DMS79 treated with DMSO at 0.1 percent for 48 hours (cell line): ENCODE results near the gene C4orf46.

Source experiments
- DNase-seq: peaks from one replicate; lab custom pipeline; 2025; lab: John Stamatoyannopoulos, UW

The C4orf46 gene

DNA sequence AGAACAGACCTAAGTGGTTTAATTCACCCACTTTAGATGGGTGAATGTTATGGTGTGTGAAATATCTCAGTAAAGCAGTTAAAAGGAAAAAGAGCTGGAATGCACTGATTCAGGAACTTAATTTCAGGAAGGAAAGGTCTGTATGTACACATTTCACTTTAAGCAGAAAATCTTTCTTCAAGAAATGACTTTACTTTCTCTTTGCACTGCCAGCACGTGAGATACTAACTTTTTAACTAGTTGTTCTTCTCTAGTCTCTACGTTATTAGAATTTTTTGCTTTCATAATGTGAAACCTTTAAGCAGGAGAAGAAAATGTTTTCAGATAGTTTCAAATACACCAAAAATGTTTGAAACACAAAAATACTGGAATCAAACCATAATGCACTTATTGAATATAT lies 18.8 kb downstream of the C4orf46 start:
- DNase-seq = no peak

DNA sequence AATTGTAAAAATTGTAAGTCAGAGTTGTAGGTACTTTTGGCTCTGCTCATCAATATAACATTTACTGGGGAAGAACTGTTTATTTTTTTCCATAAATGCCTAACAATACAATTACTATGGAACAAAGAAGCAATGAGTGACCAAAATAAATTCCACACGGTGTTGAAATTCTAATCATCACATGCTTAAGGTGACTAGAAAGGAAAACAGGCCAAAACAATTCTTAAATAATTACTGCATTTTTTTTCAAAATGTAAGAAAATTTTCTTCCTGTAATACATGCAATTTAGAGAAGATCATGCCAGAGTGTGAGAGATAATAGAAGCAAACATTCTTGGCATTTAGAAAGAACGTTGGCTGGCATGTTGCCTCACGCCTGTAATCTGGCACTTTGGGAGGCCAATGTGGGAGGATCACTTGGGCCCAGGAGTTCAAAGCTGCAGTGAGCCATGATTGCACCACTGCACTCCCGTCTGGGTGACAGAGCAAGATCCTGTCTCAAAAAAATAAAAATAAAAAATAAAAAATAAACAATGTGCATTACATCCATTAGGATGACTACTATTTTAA lies 22.5 kb downstream of the C4orf46 start:
- DNase-seq = no peak

DNA sequence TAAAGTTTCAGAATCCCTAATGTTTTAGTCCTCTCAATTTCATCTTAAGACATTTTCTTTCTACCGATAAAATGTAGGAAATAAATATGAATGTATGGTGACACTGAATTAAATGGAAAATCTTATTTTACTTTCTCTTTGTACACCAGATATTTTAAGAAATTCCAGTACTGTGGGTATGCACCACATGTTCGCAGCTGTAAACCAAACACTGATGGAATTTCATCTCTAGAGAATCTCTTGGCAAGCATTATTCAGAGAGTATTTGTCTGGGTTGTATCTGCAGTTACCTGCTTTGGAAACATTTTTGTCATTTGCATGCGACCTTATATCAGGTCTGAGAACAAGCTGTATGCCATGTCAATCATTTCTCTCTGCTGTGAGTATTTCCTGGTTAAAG lies 26.9 kb downstream of the C4orf46 start:
- DNase-seq = no peak

DNA sequence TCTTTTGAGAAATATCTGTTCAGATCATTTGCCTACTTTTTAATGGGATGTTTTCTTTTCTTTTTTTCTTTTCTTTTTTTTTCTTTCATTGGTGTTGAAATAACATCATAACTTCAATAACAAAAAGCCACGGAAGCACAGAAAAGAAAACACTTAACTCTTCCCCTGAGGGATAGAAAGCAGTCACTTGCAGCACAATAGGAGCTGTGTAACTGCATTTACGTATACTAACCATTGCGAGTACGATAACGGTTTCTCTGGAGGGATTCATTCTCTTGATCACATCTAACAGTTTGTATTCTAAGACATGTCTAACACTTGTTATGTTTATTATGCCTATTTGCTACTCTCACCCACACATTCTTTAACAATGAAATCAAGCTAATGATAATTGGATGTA lies 27.3 kb downstream of the C4orf46 start:
- DNase-seq = no peak

DNA sequence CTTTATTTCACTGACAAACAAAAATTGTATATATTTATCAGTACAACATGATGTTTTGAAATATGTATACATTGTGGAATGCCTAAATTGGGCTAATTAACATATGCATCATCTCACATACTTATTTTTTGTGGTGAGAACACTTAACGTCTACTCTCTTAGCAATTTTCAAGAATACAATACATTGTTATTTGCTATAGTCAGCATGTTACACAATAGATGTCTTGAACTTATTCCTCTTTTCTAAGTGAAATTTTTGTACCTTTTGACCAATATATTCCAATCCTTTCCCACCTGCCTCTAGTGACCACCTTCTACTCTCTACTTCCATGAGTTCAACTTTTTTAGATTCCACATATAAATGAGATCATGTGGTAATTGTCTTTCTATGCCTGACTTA lies 35.1 kb downstream of the C4orf46 start:
- no peak for DNase-seq

DNA sequence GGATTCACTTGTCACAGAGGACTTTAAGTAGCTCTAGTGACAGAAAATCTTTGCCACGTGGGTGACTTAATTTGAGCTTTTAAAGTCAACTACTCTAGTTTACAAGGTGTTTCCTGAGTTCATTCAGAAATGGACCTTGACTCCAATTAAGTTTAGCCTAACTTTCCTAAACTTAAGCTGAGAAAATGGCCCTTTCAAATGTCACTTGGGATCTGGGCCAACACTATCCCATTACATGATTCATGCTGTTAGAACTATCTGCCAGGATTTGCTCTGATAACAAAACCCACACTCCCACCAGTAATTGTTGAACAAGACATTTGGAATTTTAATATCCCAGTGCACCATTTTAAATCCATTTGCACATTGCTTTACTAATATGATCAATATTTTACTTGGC lies 40.8 kb downstream of the C4orf46 start:
- DNase-seq = no peak

DNA sequence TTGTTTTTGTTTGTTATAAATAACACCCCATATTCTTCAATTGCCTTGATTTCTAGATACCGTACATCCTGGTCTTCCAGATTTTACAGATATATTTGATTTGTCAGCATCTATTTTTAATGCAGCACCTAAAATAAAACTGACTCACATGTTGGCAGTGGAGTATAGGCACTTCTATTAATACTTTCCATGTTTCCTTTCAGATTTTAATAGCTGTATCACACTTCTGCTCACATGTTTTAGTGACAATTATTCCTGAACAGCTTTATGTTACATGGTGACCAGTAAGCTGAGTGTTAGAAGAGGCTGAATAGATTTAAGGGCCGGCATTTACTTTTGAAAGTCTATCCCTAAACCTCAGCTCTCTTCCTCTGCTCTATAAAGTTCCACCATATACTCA lies 46.1 kb downstream of the C4orf46 start:
- no peak for DNase-seq

DNA sequence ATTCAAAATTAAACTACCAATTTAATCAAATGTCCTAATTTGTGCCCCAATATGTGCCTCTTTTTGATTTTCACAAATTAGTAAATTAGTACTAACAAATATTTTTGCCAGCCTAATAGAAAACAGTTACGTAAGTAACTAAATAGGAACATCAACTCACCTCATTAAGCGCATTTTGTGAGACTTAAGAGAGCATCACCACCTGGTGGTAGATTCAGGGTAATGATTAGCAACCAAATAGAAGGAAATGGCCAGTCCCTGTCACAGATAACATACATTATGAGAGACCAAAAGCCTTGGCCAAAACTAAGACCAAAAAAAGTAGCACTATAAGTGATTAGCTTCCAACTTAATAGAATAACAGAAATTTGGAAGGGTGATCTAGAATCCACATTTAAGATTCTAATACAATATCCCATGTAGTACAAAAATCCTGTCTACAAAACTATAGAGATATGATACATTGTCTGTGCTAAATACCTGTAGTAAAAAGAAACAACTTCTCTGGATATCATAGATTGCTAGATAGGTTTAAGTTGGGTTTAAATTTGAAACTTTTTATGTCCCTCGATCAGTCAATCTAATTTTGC lies 46.7 kb downstream of the C4orf46 start:
- DNase-seq = no peak

DNA sequence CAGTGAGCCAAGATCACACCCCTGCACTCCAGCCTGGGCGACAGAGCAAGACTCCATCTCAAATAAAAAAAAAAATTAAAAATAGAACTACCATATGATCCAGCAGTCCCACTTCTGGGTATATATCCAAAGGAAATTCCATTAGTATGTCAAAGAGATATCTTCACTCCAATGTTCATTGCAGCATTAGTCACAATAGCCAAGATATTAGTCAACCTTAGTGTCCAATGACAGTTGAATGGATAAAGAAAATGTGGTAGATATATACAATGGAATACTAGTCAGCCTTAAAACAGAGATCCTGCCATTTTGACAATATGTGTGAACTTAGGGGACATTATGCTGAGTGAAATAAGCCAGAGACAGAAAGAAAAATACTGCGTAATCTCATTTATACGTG lies 49.4 kb downstream of the C4orf46 start:
- no peak for DNase-seq

DNA sequence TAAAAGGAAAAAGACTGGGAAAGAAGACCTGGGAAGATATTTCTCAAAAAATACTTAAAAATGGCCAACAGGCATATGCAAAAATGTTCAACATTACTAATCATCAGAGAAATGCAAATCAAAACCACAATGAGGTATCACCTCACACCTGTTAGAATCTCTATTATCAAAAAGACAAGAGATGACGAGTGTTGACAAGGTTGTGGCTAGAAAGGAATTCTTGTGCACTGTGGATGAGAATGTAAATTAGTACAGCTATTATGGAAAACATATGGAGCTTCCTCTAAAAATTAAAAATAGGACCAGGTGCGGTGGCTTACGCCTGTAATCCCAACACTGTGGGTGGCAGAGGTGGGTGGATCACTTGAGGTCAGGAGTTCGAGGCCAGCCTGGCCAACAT lies 50.0 kb downstream of the C4orf46 start:
- DNase-seq = no peak

DNA sequence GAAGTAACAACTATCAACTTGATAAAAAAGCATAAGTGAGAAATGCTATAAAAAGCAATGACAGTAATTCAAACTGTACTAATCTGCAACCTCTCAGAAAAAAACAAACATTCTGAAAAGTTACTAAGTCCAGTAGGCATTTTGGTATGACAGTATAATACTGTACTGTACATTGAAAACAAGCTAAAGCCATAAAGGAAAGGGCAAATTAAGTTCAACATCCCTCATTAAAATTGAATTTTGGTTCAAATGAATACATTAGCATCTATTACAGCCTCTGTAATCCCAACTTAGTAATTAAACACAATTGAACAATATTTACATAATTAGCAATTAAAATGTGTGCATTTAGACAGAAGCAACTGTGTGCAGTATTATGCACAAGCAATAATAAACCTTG lies 53.7 kb downstream of the C4orf46 start:
- DNase-seq = no peak
